GM23248 (cell line): ENCODE results near the gene RECQL. TPM values are rescaled to one million over a fixed set of nuclear protein-coding genes. Genes with fewer than 3 reads are reported as not detected.
A peak's percentile ranks its signal among the peaks of the same experiment; 100 is the strongest.

Experiments used
- DNase-seq: peaks from one replicate; pipeline ENCODE4 v3.0.0-alpha.2; 2015
- H2AFZ ChIP-seq: fragments of 200-600 bp; sonication (generic); 2 replicates; pipeline ENCODE4 v1.6.1; 2016; ENCODE audit warnings: antibody characterized with exemption
- H3F3A ChIP-seq: fragments of 200-600 bp; sonication (generic); 2 replicates; pipeline ENCODE4 v1.6.1; 2016; ENCODE audit warnings: mild to moderate bottlenecking, antibody characterized with exemption, mixed run types; ENCODE audit not compliant: insufficient read depth
- H3K27ac ChIP-seq: fragments of 200-600 bp; sonication (generic); 2 replicates; pipeline ENCODE4 v1.5.1; 2016; ENCODE audit warnings: mild to moderate bottlenecking
- H3K27me3 ChIP-seq: fragments of 200-600 bp; sonication (generic); replicated peaks from 2 replicates; pipeline ENCODE4 v1.6.1; 2016; ENCODE audit warnings: mild to moderate bottlenecking; ENCODE audit not compliant: insufficient read depth
- H3K36me3 ChIP-seq: fragments of 200-600 bp; sonication (generic); 2 replicates; pipeline ENCODE4 v1.6.1; 2016; ENCODE audit warnings: low read depth, mild to moderate bottlenecking
- H3K4me1 ChIP-seq: fragments of 200-600 bp; sonication (generic); 2 replicates; pipeline ENCODE4 v1.6.1; 2016; ENCODE audit warnings: mild to moderate bottlenecking; ENCODE audit not compliant: insufficient read depth
- H3K4me2 ChIP-seq: fragments of 200-600 bp; sonication (generic); one replicate; pipeline ENCODE4 v1.6.1; 2016; ENCODE audit warnings: mild to moderate bottlenecking; ENCODE audit not compliant: unreplicated experiment
- H3K4me3 ChIP-seq: fragments of 200-600 bp; sonication (generic); 2 replicates; pipeline ENCODE4 v1.5.1; 2016; ENCODE audit warnings: mild to moderate bottlenecking
- H3K79me2 ChIP-seq: fragments of 200-600 bp; sonication (generic); 2 replicates; pipeline ENCODE4 v1.6.1; 2016; ENCODE audit warnings: mild to moderate bottlenecking; ENCODE audit not compliant: insufficient read depth
- H3K9ac ChIP-seq: fragments of 200-600 bp; sonication (generic); 2 replicates; pipeline ENCODE4 v1.6.1; 2016; ENCODE audit warnings: mild to moderate bottlenecking
- H3K9me2 ChIP-seq: fragments of 200-600 bp; sonication (generic); 2 replicates; pipeline ENCODE4 v1.6.1; 2016; ENCODE audit warnings: mixed run types, mild to moderate bottlenecking, moderate library complexity; ENCODE audit not compliant: insufficient read depth
- H3K9me3 ChIP-seq: fragments of 200-600 bp; sonication (generic); one replicate; pipeline ENCODE4 v1.6.1; 2017; ENCODE audit warnings: low read depth
- H4K20me1 ChIP-seq: fragments of 200-600 bp; sonication (generic); 2 replicates; pipeline ENCODE4 v1.6.0; 2016; ENCODE audit not compliant: insufficient read depth
- EZH2 ChIP-seq: fragments of 200-600 bp; sonication (generic); IDR thresholded peaks from 2 replicates; pipeline ENCODE4 v1.6.1; 2018; ENCODE audit warnings: antibody characterized with exemption, mild to moderate bottlenecking; ENCODE audit not compliant: insufficient read depth, poor library complexity, severe bottlenecking
- EZH2phosphoT487 ChIP-seq: fragments of 200-600 bp; sonication (generic); IDR thresholded peaks from 2 replicates; pipeline ENCODE4 v1.6.1; 2018; ENCODE audit warnings: antibody characterized with exemption, moderate library complexity, mild to moderate bottlenecking, low read depth; ENCODE audit not compliant: insufficient read depth
- WGBS, 2 experiments: methylation state at CpG; one replicate each; pipeline ENCODE4 v1.1.6; 2015 to 2017; ENCODE audit warnings: low lambda C conversion rate in 2 of 2, low coverage in 1 of 2; ENCODE audit errors: missing lambda C conversion rate in 2 of 2; 5-methylcytosine and 5-hydroxymethylcytosine counted together
- in situ Hi-C: fragments of 300-500 bp; cut with MboI; formaldehyde crosslinking; loops from 2 replicates; pipeline ENCODE4 v1.15.0; 2020
- polyA plus RNA-seq: library from polyadenylated mRNA; unstranded; fragments of >200 nt; fragmentation: Nextera tagmentation; extraction: Ambion mirVana; gene quantifications from 2 replicates; pipeline ENCODE4 v1.2.1, GENCODE V29; 2016
- total RNA-seq: library from RNA; depleted of rRNA; stranded (reverse); fragments of >200 nt; shearing (Covaris generic); gene quantifications from 2 replicates; pipeline ENCODE4 v1.2.3, GENCODE V29; 2014; rRNA removed

RECQL gene, protein sequence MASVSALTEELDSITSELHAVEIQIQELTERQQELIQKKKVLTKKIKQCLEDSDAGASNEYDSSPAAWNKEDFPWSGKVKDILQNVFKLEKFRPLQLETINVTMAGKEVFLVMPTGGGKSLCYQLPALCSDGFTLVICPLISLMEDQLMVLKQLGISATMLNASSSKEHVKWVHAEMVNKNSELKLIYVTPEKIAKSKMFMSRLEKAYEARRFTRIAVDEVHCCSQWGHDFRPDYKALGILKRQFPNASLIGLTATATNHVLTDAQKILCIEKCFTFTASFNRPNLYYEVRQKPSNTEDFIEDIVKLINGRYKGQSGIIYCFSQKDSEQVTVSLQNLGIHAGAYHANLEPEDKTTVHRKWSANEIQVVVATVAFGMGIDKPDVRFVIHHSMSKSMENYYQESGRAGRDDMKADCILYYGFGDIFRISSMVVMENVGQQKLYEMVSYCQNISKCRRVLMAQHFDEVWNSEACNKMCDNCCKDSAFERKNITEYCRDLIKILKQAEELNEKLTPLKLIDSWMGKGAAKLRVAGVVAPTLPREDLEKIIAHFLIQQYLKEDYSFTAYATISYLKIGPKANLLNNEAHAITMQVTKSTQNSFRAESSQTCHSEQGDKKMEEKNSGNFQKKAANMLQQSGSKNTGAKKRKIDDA
- total RNA-seq (102 and 117 TPM in 2 replicates), polyA plus RNA-seq (71.7 and 80.3 TPM in 2 replicates)

- Histone ChIP-seq H3K9ac (peak within 1 kb of the TSS; percentile 100), H3K27me3 (no peaks in the 10 kb centered on the region), H3K4me3 (peak within 1 kb of the TSS; percentile 98), H3F3A (peaks cover 21% of the 10 kb centered on the region), H3K36me3 (peaks cover 24% of the 10 kb centered on the region; the same call in 1 of the 2 replicates), H2AFZ (peak within 1 kb of the TSS; percentile 83), H3K9me2 (no peaks in the 10 kb centered on the region), H4K20me1 (0 out of 2 replicates have a peak, but pooled peaks cover 6% of the 10 kb centered on the region), H3K27ac (peak within 1 kb of the TSS; percentile 99), H3K9me3 (no peaks in the 10 kb centered on the region), H3K4me1 (peaks cover 47% of the 10 kb centered on the region), H3K4me2 (peak within 1 kb of the TSS; percentile 99), H3K79me2 (peaks cover 94% of the 10 kb centered on the region)
- DNase-seq: peak; percentile 99
- WGBS, 2 experiments: 1% methylated on average over 57 to 61 of the region's 61 CpGs
- in situ Hi-C loops: no loop called here
- TF ChIP-seq EZH2 (no peak), EZH2phosphoT487 (no peak)
Measured at GRCh38 chr12:21501258-21502163, at the start of gene RECQL, which contains the start of gene GOLT1B. Gene RECQL (minus strand): TSS chr12:21501635. CDS start chr12:21499570, 2,065 bp downstream. Gene GOLT1B (plus strand): TSS chr12:21501789. CDS start chr12:21501924, 135 bp downstream.

DNA sequence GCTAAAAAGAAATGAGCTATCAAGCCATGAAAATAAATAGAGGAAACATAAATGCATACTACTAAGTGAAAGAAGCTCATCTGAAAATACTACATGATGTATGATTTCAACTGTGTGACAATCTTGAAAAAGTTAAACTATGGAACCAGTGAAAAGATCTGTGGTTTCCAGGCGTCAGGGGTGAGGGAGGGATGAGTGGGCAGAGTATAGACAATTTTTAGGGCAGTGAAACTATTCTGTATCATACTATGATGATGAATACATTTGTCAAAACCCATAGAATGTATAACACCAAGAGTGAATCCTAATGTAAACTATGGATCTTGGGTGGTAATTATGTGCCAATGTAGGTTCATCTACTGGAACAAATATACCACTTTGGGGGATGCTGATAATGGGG lies 46.0 kb upstream of the RECQL start:
- no peaks in the 10 kb centered on the region for H4K20me1 ChIP-seq
- no peak overlapping the region for H2AFZ ChIP-seq
- H3K9ac ChIP-seq: no peak overlapping the region
- H3K4me2 ChIP-seq: no peak overlapping the region
- H3K36me3 ChIP-seq: no peaks in the 10 kb centered on the region
- H3K27ac ChIP-seq: no peak overlapping the region
- TF ChIP-seq EZH2phosphoT487 (no peak), EZH2 (no peak)
- no peaks in the 10 kb centered on the region for H3K4me1 ChIP-seq
- no peaks in the 10 kb centered on the region for H3K79me2 ChIP-seq
- 14 to 26% methylated on average over 1 of the region's 1 CpG for WGBS, 2 experiments
- H3F3A ChIP-seq: no peaks in the 10 kb centered on the region
- no peak overlapping the region for H3K4me3 ChIP-seq
- in situ Hi-C loops: no loop called here
- no peaks in the 10 kb centered on the region for H3K9me2 ChIP-seq
- DNase-seq: no peak
- H3K9me3 ChIP-seq: no peaks in the 10 kb centered on the region
- H3K27me3 ChIP-seq: no peaks in the 10 kb centered on the region

- H3K9me2 ChIP-seq: no peaks in the 10 kb centered on the region
- H3K4me1 ChIP-seq: no peaks in the 10 kb centered on the region
- 0% methylated on average over 1 of the region's 1 CpG for WGBS, 2 experiments
- no peaks in the 10 kb centered on the region for H3F3A ChIP-seq
- no peaks in the 10 kb centered on the region for H3K79me2 ChIP-seq
- in situ Hi-C loops: no loop called here
- no peak overlapping the region for H2AFZ ChIP-seq
- TF ChIP-seq EZH2 (no peak), EZH2phosphoT487 (no peak)
- no peak overlapping the region for H3K4me3 ChIP-seq
- no peak for DNase-seq
- H3K27me3 ChIP-seq: no peaks in the 10 kb centered on the region
- H3K27ac ChIP-seq: no peak overlapping the region
- no peak overlapping the region for H3K4me2 ChIP-seq
- no peak overlapping the region for H3K9ac ChIP-seq
- H4K20me1 ChIP-seq: no peaks in the 10 kb centered on the region
- no peaks in the 10 kb centered on the region for H3K36me3 ChIP-seq
- H3K9me3 ChIP-seq: no peaks in the 10 kb centered on the region
Measured at GRCh38 chr12:21546716-21547115, 45.3 kb upstream of the RECQL start.

DNA sequence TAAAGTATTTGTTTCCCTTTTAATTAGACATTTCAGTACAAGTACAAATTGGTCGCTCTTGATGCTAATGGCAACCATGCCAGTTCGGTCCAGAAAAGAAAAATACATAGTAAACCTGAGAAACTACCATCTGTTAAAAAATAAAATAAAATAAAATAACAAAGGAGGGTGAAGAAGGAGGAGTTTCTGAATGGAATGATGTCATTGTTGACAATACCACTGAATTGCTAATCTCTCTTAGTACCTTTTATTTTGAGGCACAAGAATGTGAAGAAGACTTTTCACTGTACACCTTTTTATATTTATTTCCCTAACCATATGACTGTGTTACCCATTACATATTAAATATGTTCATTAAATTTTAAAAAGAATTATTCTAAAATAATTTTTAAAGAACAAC lies 44.1 kb upstream of the RECQL start:
- Histone ChIP-seq H3K4me1 (no peaks in the 10 kb centered on the region), H3K79me2 (no peaks in the 10 kb centered on the region), H3K9me3 (no peaks in the 10 kb centered on the region), H3K4me2 (no peak overlapping the region), H3K27ac (no peak overlapping the region), H3K4me3 (no peak overlapping the region), H3K9me2 (no peaks in the 10 kb centered on the region), H4K20me1 (no peaks in the 10 kb centered on the region), H3K36me3 (no peaks in the 10 kb centered on the region), H3K27me3 (no peaks in the 10 kb centered on the region), H3F3A (no peaks in the 10 kb centered on the region), H2AFZ (no peak overlapping the region), H3K9ac (no peak overlapping the region)
- no peak for DNase-seq
- 76 to 81% methylated on average over 2 of the region's 2 CpGs for WGBS, 2 experiments
- in situ Hi-C loops: no loop called here
- no peak for TF ChIP-seq EZH2phosphoT487
- no peak for TF ChIP-seq EZH2
